HFFc6 (cell line): ENCODE results near the gene SERPINB10. TPM values are rescaled to one million over a fixed set of nuclear protein-coding genes. Genes with fewer than 3 reads are reported as not detected.

Experiments used
- DNase-seq: peaks from one replicate; pipeline ENCODE4 v3.0.0-alpha.2; 2018
- H3K27ac Mint-ChIP-seq: 2 replicates; pipeline ENCODE4 v1.8.0; 2020; ENCODE audit warnings: mild to moderate bottlenecking, mixed read lengths
- H3K27me3 Mint-ChIP-seq: 2 replicates; pipeline ENCODE4 v1.8.0; 2021; ENCODE audit warnings: mild to moderate bottlenecking, moderate library complexity, mixed read lengths; ENCODE audit not compliant: insufficient read depth
- H3K36me3 Mint-ChIP-seq: 2 replicates; pipeline ENCODE4 v1.8.0; 2021; ENCODE audit warnings: low read depth, mixed read lengths
- H3K4me1 Mint-ChIP-seq: 2 replicates; pipeline ENCODE4 v1.8.0; 2020; ENCODE audit warnings: low read depth, mixed read lengths
- H3K4me3 Mint-ChIP-seq: 2 replicates; pipeline ENCODE4 v1.8.0; 2020; ENCODE audit warnings: mild to moderate bottlenecking, moderate library complexity, mixed read lengths
- H3K9me3 Mint-ChIP-seq: 2 replicates; pipeline ENCODE4 v1.8.0; 2020; ENCODE audit warnings: mild to moderate bottlenecking, mixed read lengths
- CTCF ChIP-seq: fragments of 200-600 bp; sonication (generic); IDR thresholded peaks from 2 replicates; pipeline ENCODE4 v1.5.0; 2021; ENCODE audit warnings: antibody characterized with exemption, mild to moderate bottlenecking
- total RNA-seq, 6 experiments: library from RNA; stranded (reverse); fragmentation: NEBNext Ultra II Directional; extraction: Animal tissue kit (Norgen Biotek cat#: 25700); gene quantifications; 2 replicates in 1 of 6; 3 replicates in 5 of 6; pipeline ENCODE4 v1.2.3, GENCODE V29; 2021

SERPINB10 gene
- total RNA-seq, 6 experiments from 2014 or later: 1.3 to 5.0 (median 1.8) TPM

GRCh38 chr18:63947051-63947790 lies 39.5 kb downstream of the SERPINB10 start:
- no peaks in the 10 kb centered on the region for H3K9me3 Mint-ChIP-seq
- peaks cover 37% of the 10 kb centered on the region for H3K4me1 Mint-ChIP-seq
- no peak overlapping the region for H3K4me3 Mint-ChIP-seq
- H3K36me3 Mint-ChIP-seq: peaks cover 7% of the 10 kb centered on the region
- no peak for DNase-seq
- TF ChIP-seq CTCF: no peak
- H3K27ac Mint-ChIP-seq: no peak overlapping the region
- peaks cover 25% of the 10 kb centered on the region for H3K27me3 Mint-ChIP-seq

DNA sequence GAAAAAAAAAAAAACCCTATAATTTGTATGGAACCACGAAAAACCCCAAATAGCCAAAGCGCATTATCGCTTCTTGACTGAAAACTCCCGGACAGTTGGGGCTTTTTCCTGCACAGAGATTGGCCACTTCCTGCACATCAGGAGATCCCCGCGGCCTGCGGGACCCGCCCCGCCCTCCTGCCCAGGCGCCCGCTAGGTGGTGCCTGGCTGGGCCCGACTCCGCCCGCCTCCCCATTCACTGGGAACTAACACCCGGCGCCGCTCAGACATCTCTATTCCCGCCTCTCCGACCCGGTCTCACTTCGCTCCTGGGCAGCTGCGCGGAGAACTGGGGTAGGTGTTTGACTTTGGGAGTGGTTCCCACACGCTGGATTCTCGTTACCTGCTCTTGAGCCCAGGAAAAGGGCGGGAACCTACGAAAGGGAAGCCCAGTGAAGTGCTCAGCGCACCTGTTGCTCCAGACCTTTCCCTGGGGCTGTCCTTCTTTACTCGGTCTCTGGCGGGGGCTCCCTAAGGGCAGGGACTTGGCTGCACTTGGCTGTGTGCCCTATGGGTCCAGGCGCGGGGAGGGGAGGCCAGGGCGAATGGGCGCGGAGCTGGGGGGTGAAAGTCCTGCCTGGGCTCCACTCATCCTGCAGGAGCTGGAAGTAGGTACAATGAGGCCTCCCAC lies 41.4 kb downstream of the SERPINB10 start, which contains the start of gene HMSD:
Gene HMSD (plus strand): TSS at position 234 of the 670 bp plus-strand sequence. CDS start 4,155 bp downstream, outside the sequence.
- Mint-ChIP-seq H3K4me1 (peaks cover 37% of the 10 kb centered on the region), H3K4me3 (peak within 1 kb of the TSS; percentile 6; the same call in 1 of the 2 replicates), H3K36me3 (peaks cover 2% of the 10 kb centered on the region), H3K9me3 (no peaks in the 10 kb centered on the region), H3K27ac (no peak within 1 kb of the TSS), H3K27me3 (peaks cover 12% of the 10 kb centered on the region)
- TF ChIP-seq CTCF: peak; percentile 46; the same call in 1 of the 2 replicates
- no peak for DNase-seq

- DNase-seq: peak; percentile 12
- Mint-ChIP-seq H3K4me1 (peaks cover 43% of the 10 kb centered on the region), H3K36me3 (no peaks in the 10 kb centered on the region; the same call in 1 of the 2 replicates), H3K9me3 (no peaks in the 10 kb centered on the region), H3K27me3 (peaks cover 7% of the 10 kb centered on the region; the same call in 1 of the 2 replicates), H3K27ac (no peak overlapping the region), H3K4me3 (no peak overlapping the region)
- peak; percentile 71 for TF ChIP-seq CTCF
Measured at GRCh38 chr18:63951302-63951705, 43.5 kb downstream of the SERPINB10 start.

DNA sequence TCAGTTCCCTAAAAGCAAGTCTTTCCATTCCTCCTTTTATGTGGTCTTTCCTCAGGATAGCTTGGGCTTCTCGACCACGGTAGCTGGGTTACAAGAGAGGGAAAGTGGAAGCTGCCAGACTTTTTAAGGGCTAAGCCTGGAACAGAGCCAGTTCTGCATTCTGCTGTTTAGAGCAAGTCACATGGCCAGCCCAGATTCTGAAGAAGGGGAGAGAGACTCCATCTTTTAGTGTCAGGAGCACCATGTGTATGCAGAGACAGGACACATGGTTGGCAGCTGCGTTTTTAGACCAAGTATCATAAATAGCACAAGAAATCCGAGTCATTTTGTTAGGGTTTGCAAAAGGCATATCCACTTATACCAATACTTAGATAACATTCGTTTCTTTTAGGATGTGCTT lies 46.1 kb downstream of the SERPINB10 start:
- no peak overlapping the region for H3K4me3 Mint-ChIP-seq
- no peak for DNase-seq
- H3K9me3 Mint-ChIP-seq: no peaks in the 10 kb centered on the region
- no peak overlapping the region for H3K27ac Mint-ChIP-seq
- H3K4me1 Mint-ChIP-seq: peaks cover 39% of the 10 kb centered on the region
- H3K27me3 Mint-ChIP-seq: peaks cover 4% of the 10 kb centered on the region; the same call in 1 of the 2 replicates
- TF ChIP-seq CTCF: no peak
- no peaks in the 10 kb centered on the region; the same call in 1 of the 2 replicates for H3K36me3 Mint-ChIP-seq

DNA sequence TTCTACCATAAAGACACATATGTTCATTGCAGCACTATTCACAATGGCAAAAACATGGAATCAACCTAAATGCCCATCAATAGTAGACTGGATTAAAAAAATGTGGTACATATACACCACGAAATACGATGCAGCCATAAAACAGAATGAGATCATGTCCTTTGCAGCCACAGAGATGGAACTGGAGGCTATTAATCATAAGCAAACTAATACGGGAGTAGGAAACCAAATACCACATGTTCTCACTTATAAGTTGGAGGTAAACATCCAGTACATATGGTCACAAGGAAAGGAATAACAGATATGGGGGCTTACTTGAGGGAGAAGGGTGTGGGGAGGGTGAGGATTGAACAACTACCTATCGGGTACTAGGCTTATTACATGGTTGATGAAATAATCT lies 49.0 kb downstream of the SERPINB10 start:
- Mint-ChIP-seq H3K4me1 (peaks cover 20% of the 10 kb centered on the region), H3K36me3 (no peaks in the 10 kb centered on the region), H3K27ac (no peak overlapping the region), H3K27me3 (peaks cover 8% of the 10 kb centered on the region; the same call in 1 of the 2 replicates), H3K4me3 (peak overlapping the region; percentile 31; the same call in 1 of the 2 replicates), H3K9me3 (no peaks in the 10 kb centered on the region)
- peak; percentile 41 for DNase-seq
- no peak for TF ChIP-seq CTCF
